Measurements from ENCODE around the gene NEU4. TPM values are rescaled to one million over a fixed set of nuclear protein-coding genes. Genes with fewer than 3 reads are reported as not detected.

The NEU4 gene
- total RNA-seq, 1 experiment from 2014 or later: not detected

DNA sequence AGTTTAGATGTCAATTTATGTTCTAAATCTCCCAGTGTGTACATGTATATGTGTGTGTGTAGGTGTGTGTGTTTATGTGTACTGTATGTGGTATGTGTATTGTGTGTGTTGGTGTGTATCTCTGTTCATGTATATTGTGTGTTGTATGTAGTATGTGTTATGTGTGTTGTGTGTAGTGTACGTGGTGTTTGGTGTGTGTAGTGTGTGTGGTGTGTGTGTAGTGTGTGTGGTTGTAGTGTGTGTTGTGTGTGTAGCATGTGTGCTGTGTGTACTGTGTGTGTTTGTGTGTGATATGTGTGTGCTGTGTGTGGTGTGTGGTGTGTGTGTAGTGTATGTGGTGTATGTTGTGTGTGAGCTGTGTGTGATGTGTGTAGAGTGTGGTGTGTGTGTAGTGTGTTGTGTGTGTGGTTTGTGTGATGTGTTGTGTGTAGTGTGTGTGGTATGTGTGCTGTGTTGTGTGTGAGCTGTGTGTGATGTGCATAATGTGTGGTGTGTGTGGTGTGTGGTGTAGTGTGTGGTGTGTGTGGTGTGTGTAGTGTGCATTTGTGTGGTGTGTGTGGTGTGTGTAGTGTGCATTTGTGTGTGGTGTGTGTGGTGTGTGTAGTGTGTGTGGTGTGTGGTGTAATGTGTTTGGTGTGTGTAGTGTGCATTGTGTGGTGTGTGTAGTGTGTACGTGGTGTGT is 55.3 kb downstream of the NEU4 start:
- no peak for DNase-seq (ENCODE audit: low read depth, low spot score)

DNA sequence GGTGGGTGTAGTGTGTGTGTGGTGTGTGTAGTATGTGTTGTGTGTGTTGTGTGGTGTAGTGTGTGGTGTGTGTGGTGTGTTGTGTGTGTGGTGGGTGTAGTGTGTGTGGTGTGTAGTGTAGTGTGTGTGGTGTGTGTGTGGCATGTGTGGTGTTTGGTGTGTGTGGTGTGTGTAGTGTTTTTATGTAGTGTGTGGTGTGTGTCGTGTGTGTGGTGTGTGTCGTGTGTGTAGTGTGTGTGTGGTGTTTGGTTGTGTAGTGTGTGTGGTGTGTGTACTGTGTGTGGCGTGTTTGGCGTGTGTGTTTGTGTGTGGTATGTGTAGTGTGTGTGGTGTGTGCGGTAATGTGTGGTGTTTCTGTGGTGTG is 55.8 kb downstream of the NEU4 start:
- in situ Hi-C loops (cut with HindIII; ENCODE audit: low pct_unique_long_range_greater_than_20kb, low sequenced_read_pairs): no loop called here
- no peak for DNase-seq (ENCODE audit: low read depth, low spot score)

More for the DNA sequence above, 55.3 kb downstream of the NEU4 start:
- in situ Hi-C loops (cut with HindIII; ENCODE audit: low pct_unique_long_range_greater_than_20kb, low sequenced_read_pairs): no loop called here

DNA sequence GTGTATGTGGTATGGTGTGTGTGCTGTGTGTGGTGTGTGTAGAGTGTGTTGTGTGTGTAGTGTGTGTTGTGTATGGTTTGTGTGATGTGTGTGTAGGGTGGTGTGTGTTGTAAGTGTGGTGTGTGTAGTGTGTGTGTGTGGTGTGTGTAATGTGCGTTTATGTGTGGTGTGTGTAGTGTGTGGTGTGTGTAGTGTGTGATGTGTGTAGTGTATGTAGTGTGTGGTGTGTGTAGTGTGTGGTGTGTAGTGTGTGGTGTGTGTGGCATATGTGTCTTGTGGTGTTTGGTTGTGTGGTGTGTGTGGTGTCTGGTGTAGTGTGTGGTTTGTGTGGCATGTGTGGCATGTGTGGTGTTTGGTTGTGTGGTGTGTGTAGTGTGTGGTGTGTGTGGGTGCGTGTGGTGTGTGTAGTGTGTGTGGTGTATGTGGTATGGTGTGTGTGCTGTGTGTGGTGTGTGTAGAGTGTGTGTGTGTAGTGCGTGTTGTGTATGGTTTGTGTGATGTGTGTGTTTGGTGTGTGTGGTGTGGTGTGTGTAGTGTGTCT is 56.5 kb downstream of the NEU4 start:
- in situ Hi-C loops (cut with HindIII; ENCODE audit: low pct_unique_long_range_greater_than_20kb, low sequenced_read_pairs): no loop called here
- no peak for DNase-seq (ENCODE audit: low read depth, low spot score)

DNA sequence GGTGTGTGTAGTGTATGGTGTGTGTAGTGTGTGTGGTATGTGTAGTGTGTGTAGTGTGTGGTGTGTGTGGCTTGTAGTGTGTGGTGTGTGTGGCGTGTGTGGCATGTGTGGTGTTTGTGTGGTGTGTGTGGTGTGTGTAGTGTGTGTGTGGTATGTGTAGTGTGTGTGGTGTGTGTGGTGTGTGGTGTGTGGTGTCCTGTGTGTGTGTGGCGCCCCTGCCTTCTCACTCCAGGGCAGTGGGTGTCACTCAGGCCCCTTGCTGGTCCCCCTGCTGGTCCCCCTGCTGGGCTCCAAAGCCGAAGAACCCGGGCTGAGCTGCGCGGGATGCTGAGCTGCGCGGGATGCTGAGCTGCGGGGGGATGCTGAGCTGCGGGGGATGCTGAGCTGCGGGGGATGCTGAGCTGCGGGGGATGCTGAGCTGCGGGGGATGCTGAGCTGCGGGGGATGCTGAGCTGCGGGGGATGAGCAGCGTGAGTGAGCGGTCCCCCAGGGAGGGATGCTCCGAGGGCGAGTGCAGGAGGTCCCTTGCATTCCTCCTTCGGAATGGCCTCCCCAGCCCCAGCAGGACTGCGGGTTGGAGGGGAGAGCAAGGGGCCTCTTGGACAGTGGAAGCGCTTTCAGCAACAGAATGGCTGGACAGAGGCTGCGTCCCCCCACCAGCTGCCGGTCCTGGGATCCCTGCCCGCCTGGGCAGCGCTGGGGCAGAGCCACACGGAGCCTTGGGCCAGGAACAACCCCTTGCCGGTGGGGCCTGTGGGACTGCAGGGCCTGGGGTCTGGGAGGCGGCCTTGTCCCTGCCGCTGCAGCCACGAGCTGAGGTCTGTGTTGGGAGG is 57.2 kb downstream of the NEU4 start:
- in situ Hi-C loops (cut with HindIII; ENCODE audit: low pct_unique_long_range_greater_than_20kb, low sequenced_read_pairs): no loop called here
- no peak for DNase-seq (ENCODE audit: low read depth, low spot score)

Other genes starting within 250 kb of the NEU4 start
- 35.2 and 39.6 TPM in 2 replicates for gene THAP4, start 172.0 kb upstream of the NEU4 start, total RNA-seq (2014; rRNA removed; shearing (Covaris generic))
- 24.1 and 30.3 TPM in 2 replicates for gene ATG4B, start 171.5 kb upstream of the NEU4 start, total RNA-seq (2014; rRNA removed; shearing (Covaris generic))
- gene DTYMK, start 122.4 kb upstream of the NEU4 start, total RNA-seq (2014; rRNA removed; shearing (Covaris generic)): 55.3 and 60.8 TPM in 2 replicates
- gene ING5, start 107.2 kb upstream of the NEU4 start, total RNA-seq (2014; rRNA removed; shearing (Covaris generic)): 23.9 and 24.2 TPM in 2 replicates
- gene D2HGDH, start 74.6 kb upstream of the NEU4 start, total RNA-seq (2014; rRNA removed; shearing (Covaris generic)): 8.8 and 9.0 TPM in 2 replicates
- not detected in 2 replicates for gene GAL3ST2, start 32.4 kb upstream of the NEU4 start, total RNA-seq (2014; rRNA removed; shearing (Covaris generic))
- not detected in 2 replicates for gene PDCD1, start 49.7 kb downstream of the NEU4 start, total RNA-seq (2014; rRNA removed; shearing (Covaris generic))
- gene RTP5, start 60.5 kb downstream of the NEU4 start, total RNA-seq (2014; rRNA removed; shearing (Covaris generic)): not detected in 2 replicates

All from SK-MEL-5 (cell line).